WTC11 (cell line): ENCODE data around the gene FANCC.

Experiments used
- IRF2 ChIP-seq: sonication (generic); formaldehyde crosslinking; IDR thresholded peaks from 2 replicates; pipeline ENCODE4 v1.8.0; 2022; ENCODE audit warnings: low read depth, missing genetic modification reagents, borderline replicate concordance
- TF ChIP-seq, protein P1 (sequence below): fragments of 200-600 bp; IDR thresholded peaks from 2 replicates; pipeline ENCODE4 v1.8.0; 2022; ENCODE audit warnings: antibody characterized with exemption
- TF ChIP-seq, protein P2 (sequence below): sonication (generic); formaldehyde crosslinking; IDR thresholded peaks from 2 replicates; pipeline ENCODE4 v1.8.1; 2022; ENCODE audit warnings: low read depth, missing genetic modification reagents, borderline replicate concordance

DNA sequence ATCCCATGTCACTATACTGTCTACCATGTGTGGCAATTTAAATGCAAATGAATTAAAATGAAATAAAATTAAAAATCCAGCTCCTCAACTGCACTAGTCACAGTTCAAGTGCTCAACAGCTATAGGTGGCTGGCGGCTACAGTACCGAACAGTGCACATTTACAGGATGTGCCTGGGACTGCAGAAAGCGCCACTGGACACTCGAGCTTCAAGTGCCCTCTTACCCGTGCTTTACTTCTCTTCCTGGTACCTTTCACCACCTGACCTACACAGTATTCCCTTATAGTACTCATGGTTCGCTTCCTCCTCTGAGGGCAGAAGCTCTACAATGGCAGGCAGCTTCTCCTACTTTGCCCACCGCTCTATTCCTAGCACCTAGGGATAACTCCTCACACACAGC is 166.6 kb downstream of the FANCC start:
- TF ChIP-seq, protein P1, sequence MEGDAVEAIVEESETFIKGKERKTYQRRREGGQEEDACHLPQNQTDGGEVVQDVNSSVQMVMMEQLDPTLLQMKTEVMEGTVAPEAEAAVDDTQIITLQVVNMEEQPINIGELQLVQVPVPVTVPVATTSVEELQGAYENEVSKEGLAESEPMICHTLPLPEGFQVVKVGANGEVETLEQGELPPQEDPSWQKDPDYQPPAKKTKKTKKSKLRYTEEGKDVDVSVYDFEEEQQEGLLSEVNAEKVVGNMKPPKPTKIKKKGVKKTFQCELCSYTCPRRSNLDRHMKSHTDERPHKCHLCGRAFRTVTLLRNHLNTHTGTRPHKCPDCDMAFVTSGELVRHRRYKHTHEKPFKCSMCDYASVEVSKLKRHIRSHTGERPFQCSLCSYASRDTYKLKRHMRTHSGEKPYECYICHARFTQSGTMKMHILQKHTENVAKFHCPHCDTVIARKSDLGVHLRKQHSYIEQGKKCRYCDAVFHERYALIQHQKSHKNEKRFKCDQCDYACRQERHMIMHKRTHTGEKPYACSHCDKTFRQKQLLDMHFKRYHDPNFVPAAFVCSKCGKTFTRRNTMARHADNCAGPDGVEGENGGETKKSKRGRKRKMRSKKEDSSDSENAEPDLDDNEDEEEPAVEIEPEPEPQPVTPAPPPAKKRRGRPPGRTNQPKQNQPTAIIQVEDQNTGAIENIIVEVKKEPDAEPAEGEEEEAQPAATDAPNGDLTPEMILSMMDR = no peak
- TF ChIP-seq IRF2 (CRISPR knock-in tag) = no peak
- TF ChIP-seq, protein P2, sequence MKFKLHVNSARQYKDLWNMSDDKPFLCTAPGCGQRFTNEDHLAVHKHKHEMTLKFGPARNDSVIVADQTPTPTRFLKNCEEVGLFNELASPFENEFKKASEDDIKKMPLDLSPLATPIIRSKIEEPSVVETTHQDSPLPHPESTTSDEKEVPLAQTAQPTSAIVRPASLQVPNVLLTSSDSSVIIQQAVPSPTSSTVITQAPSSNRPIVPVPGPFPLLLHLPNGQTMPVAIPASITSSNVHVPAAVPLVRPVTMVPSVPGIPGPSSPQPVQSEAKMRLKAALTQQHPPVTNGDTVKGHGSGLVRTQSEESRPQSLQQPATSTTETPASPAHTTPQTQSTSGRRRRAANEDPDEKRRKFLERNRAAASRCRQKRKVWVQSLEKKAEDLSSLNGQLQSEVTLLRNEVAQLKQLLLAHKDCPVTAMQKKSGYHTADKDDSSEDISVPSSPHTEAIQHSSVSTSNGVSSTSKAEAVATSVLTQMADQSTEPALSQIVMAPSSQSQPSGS = no peak
